HFF-Myc (cell line): ENCODE data around the gene SSBP3.

ENCODE experiments used
- DNase-seq: peaks from one replicate; pipeline ENCODE4 v3.0.0-alpha.2; 2011; ENCODE audit warnings: low read depth; ENCODE audit errors: extremely low read depth
- H3K4me3 ChIP-seq: replicated peaks from 2 replicates; pipeline ENCODE4 v1.5.1; 2011; ENCODE audit warnings: low read depth, mild to moderate bottlenecking, control low read depth, low read length
- CTCF ChIP-seq: IDR thresholded peaks from 2 replicates; pipeline ENCODE4 v1.5.1; 2012; ENCODE audit warnings: mild to moderate bottlenecking, low read depth, low read length, control low read depth; ENCODE audit errors: missing control alignments

SSBP3 gene

GRCh38 chr1:54399765-54400164 lies 6.4 kb downstream of the SSBP3 start:
- DNase-seq, result no peak
- H3K4me3 ChIP-seq, result no peak overlapping the region
- TF ChIP-seq CTCF, result no peak

- DNase-seq, result no peak
- no peak overlapping the region for H3K4me3 ChIP-seq
- TF ChIP-seq CTCF, result no peak
Observed at GRCh38 chr1:54398963-54399528, 7.1 kb downstream of the SSBP3 start.

DNA sequence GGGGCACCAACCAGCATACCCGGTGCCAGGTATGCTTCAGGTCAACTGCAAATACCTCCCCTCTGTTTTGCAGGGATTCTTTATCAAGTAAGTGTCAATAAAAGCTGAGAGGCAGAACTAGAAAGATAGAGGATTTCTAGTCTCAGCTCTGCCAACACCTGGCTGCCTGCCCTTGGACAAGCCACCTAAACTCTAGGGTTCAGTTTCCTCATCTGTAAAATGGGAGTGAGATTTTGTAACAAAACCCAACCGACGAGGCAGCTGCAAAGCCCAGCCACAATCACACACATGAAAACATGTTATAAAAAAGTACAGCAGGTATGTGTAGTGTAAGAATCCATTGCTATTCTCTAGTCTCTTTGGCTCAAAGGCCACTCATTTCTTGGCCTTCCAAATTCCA lies 8.2 kb downstream of the SSBP3 start:
- no peak for DNase-seq
- TF ChIP-seq CTCF, result no peak
- H3K4me3 ChIP-seq, result no peak overlapping the region

DNA sequence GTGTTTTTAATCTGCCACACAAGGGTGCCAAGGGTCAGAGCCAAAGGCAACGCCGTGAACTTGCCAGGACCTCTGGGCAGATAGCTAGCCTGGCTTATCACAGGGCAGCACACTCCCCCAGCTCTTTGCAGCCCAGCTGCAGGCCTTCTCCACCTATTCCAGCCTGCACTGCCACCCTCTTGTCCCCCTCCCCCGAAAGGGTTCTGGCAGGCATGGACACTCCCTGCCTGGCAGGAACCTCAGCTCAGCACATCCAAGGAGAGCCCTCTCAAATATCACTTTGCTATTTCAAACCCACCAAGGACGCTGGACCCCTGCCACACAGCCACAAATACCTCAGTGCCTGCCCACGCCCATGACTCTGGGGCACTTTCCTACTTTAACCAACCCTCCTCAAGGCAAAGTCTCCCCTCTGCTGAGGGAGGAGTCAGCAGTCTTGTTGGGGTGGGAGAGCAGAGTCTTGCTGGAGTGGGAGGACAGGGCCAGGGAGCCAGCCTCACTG lies 9.1 kb downstream of the SSBP3 start:
- no peak overlapping the region for H3K4me3 ChIP-seq
- no peak for DNase-seq
- TF ChIP-seq CTCF, result no peak

DNA sequence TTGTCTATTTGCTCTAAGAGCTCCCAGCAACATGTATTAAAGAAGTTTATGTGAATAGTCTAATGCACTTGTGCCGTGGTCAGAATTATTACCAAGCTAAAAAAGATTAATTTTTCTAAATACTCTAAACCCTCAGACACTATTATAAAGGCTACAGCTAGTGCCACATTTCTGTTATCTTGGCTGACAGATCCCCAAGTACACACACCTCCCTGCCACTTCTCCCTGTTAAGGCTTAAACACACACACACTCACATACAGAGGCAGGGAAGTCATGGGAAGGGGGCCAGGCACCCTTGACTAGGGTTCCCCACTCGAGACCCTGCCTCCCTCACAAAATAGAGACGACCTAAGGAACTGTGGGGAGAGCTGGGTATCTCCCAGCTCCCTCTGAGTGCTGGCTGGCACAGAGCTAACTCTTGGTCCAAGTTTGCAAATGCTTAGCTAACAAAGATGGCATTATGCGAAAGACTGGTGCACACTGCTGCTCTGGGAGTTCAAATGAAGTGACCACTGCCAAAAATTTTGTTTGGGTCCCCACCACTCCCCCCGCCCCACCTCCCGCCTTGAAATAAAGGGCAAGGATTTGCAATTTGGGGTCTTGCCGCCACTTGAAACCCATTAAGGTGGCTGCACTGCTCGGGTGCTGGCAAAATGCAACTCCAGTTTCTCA lies 9.8 kb downstream of the SSBP3 start:
- DNase-seq, result no peak
- no peak for TF ChIP-seq CTCF
- no peak overlapping the region for H3K4me3 ChIP-seq

GRCh38 chr1:54395281-54395934 lies 10.8 kb downstream of the SSBP3 start:
- no peak for DNase-seq
- TF ChIP-seq CTCF, result no peak
- no peak overlapping the region for H3K4me3 ChIP-seq

DNA sequence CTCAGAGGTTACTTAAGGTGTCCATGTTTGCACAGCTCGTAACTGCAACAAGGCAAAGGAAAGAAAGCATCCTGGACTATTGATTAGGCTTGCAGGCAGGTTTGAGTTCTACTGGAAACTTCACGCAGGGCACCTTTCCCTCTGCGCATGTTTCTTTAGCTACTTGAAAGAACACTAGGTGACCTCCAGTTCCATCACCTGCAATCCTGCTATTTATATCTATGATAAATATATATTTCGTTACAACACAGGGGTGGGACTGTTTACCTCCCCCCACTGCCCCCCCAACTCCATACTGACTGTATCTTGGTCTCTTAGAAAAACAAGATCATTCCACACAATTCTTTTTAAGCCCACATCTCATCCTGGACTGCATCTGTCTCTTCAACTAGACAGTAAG lies 12.1 kb downstream of the SSBP3 start:
- DNase-seq, result no peak
- H3K4me3 ChIP-seq, result no peak overlapping the region
- TF ChIP-seq CTCF, result no peak
